Measurements from ENCODE around the gene LRRC46.

The LRRC46 gene

GRCh38 chr17:47867813-47868533, 36.5 kb downstream of the LRRC46 start:
- no peak for ATAC-seq

DNA sequence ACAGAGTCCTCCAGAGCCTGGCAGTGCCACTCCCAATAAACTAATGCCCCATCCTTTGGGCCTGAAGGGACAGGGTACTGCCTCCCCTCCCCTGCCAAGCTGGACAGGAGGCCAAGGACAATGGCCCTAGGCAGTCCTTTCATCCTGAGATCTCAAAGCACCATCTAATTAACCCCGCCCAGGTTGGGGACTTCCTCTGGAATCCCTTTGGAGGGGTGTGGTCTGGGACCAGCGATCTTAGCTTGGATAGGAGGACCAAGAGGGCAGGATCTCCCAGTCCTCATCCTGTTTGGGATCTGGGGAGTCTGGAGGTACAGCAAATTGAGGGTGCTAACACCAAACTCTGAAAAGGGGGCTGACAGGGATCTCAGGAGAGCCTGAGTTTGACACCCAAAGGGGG, 37.6 kb downstream of the LRRC46 start:
- no peak for ATAC-seq
- TF ChIP-seq TCF4 (CRISPR knock-in tag; IDR thresholded peaks at IDR 0.05; ENCODE audit: borderline replicate concordance) (no peak), ISL1 (CRISPR knock-in tag; IDR thresholded peaks at IDR 0.05) (no peak), ZNF8 (CRISPR knock-in tag; IDR thresholded peaks at IDR 0.05) (no peak), TOX (CRISPR knock-in tag; IDR thresholded peaks at IDR 0.05; ENCODE audit: borderline replicate concordance) (no peak), ZNF70 (CRISPR knock-in tag; IDR thresholded peaks at IDR 0.05) (no peak), PATZ1 (CRISPR knock-in tag; IDR thresholded peaks at IDR 0.05; ENCODE audit: borderline replicate concordance) (no peak), PPARA (CRISPR knock-in tag; IDR thresholded peaks at IDR 0.05; ENCODE audit: borderline replicate concordance) (no peak), GLIS3 (CRISPR knock-in tag; IDR thresholded peaks at IDR 0.05) (no peak), ZFP3 (CRISPR knock-in tag; IDR thresholded peaks at IDR 0.05) (no peak), RARB (CRISPR knock-in tag; IDR thresholded peaks at IDR 0.05) (no peak), CREB5 (CRISPR knock-in tag; IDR thresholded peaks at IDR 0.05; ENCODE audit: low read depth) (no peak), OSR1 (CRISPR knock-in tag; IDR thresholded peaks at IDR 0.05) (no peak)
- TF ChIP-seq, protein P1, sequence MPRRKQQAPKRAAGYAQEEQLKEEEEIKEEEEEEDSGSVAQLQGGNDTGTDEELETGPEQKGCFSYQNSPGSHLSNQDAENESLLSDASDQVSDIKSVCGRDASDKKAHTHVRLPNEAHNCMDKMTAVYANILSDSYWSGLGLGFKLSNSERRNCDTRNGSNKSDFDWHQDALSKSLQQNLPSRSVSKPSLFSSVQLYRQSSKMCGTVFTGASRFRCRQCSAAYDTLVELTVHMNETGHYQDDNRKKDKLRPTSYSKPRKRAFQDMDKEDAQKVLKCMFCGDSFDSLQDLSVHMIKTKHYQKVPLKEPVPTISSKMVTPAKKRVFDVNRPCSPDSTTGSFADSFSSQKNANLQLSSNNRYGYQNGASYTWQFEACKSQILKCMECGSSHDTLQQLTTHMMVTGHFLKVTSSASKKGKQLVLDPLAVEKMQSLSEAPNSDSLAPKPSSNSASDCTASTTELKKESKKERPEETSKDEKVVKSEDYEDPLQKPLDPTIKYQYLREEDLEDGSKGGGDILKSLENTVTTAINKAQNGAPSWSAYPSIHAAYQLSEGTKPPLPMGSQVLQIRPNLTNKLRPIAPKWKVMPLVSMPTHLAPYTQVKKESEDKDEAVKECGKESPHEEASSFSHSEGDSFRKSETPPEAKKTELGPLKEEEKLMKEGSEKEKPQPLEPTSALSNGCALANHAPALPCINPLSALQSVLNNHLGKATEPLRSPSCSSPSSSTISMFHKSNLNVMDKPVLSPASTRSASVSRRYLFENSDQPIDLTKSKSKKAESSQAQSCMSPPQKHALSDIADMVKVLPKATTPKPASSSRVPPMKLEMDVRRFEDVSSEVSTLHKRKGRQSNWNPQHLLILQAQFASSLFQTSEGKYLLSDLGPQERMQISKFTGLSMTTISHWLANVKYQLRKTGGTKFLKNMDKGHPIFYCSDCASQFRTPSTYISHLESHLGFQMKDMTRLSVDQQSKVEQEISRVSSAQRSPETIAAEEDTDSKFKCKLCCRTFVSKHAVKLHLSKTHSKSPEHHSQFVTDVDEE (CRISPR knock-in tag; IDR thresholded peaks at IDR 0.05), result no peak
- TF ChIP-seq, protein P2, sequence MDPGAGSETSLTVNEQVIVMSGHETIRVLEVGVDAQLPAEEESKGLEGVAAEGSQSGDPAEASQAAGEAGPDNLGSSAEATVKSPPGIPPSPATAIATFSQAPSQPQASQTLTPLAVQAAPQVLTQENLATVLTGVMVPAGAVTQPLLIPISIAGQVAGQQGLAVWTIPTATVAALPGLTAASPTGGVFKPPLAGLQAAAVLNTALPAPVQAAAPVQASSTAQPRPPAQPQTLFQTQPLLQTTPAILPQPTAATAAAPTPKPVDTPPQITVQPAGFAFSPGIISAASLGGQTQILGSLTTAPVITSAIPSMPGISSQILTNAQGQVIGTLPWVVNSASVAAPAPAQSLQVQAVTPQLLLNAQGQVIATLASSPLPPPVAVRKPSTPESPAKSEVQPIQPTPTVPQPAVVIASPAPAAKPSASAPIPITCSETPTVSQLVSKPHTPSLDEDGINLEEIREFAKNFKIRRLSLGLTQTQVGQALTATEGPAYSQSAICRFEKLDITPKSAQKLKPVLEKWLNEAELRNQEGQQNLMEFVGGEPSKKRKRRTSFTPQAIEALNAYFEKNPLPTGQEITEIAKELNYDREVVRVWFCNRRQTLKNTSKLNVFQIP (CRISPR knock-in tag; IDR thresholded peaks at IDR 0.05; ENCODE audit: borderline replicate concordance, low read depth), result no peak

More at GRCh38 chr17:47867813-47868533, 36.5 kb downstream of the LRRC46 start:
- no peak for TF ChIP-seq OSR1 (CRISPR knock-in tag; IDR thresholded peaks at IDR 0.05)
- TF ChIP-seq, protein P3, sequence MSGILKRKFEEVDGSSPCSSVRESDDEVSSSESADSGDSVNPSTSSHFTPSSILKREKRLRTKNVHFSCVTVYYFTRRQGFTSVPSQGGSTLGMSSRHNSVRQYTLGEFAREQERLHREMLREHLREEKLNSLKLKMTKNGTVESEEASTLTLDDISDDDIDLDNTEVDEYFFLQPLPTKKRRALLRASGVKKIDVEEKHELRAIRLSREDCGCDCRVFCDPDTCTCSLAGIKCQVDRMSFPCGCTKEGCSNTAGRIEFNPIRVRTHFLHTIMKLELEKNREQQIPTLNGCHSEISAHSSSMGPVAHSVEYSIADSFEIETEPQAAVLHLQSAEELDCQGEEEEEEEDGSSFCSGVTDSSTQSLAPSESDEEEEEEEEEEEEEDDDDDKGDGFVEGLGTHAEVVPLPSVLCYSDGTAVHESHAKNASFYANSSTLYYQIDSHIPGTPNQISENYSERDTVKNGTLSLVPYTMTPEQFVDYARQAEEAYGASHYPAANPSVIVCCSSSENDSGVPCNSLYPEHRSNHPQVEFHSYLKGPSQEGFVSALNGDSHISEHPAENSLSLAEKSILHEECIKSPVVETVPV (CRISPR knock-in tag; IDR thresholded peaks at IDR 0.05), result no peak
- no peak for TF ChIP-seq ISL1 (CRISPR knock-in tag; IDR thresholded peaks at IDR 0.05)
- TF ChIP-seq CSDC2 (CRISPR knock-in tag; IDR thresholded peaks at IDR 0.05), result no peak
- no peak for TF ChIP-seq ZFP30 (CRISPR knock-in tag; IDR thresholded peaks at IDR 0.05)
- no peak for TF ChIP-seq ZNF70 (CRISPR knock-in tag; IDR thresholded peaks at IDR 0.05)
- TF ChIP-seq ZFP3 (CRISPR knock-in tag; IDR thresholded peaks at IDR 0.05), result no peak
- TF ChIP-seq ZC3H10 (CRISPR knock-in tag; IDR thresholded peaks at IDR 0.05), result no peak
- TF ChIP-seq ZNF8 (CRISPR knock-in tag; IDR thresholded peaks at IDR 0.05), result no peak
- TF ChIP-seq, protein P1 (CRISPR knock-in tag; IDR thresholded peaks at IDR 0.05), result no peak
- no peak for TF ChIP-seq SNAI2 (CRISPR knock-in tag; IDR thresholded peaks at IDR 0.05)
- TF ChIP-seq ESRRG (CRISPR knock-in tag; IDR thresholded peaks at IDR 0.05), result no peak
